BJ (cell line): ENCODE measurements around the gene CADM2. TPM values are rescaled to one million over a fixed set of nuclear protein-coding genes. Genes with fewer than 3 reads are reported as not detected.

Experiments
- CTCF ChIA-PET: fragments of 350-600 bp; formaldehyde crosslinking; extraction: SDS; loops from one replicate; lab custom pipeline; 2021; ENCODE audit warnings: antibody characterized with exemption, inconsistent platforms; lab: Yijun Ruan, JAX
- POLR2A ChIA-PET: fragments of 300-600 bp; sonication (Branson Sonifier 250); formaldehyde crosslinking; extraction: SDS; loops from one replicate; lab custom pipeline; 2021; ENCODE audit warnings: antibody characterized with exemption; lab: Charles Lee
- DNase-seq: peaks from one replicate; pipeline ENCODE4 v3.0.0-alpha.2; 2011; ENCODE audit warnings: low read depth
- H3K27me3 ChIP-seq: 2 replicates; pipeline ENCODE4 v1.6.0; 2011; ENCODE audit warnings: low read length; ENCODE audit not compliant: control insufficient read depth, insufficient read depth
- H3K36me3 ChIP-seq: 2 replicates; pipeline ENCODE4 v1.5.1; 2011; ENCODE audit warnings: low read length; ENCODE audit not compliant: control insufficient read depth, insufficient read depth
- H3K4me3 ChIP-seq: 2 replicates; pipeline ENCODE4 v1.5.1; 2011; ENCODE audit warnings: low read depth, mild to moderate bottlenecking, control low read depth, low read length
- polyA plus RNA-seq: library from polyadenylated mRNA; depleted of rRNA; stranded (reverse); fragments of >200 nt; gene quantifications from 2 replicates; pipeline ENCODE4 v1.2.3, GENCODE V29; 2011
- TF ChIP-seq, protein P1 (sequence below): IDR thresholded peaks from 2 replicates; pipeline ENCODE4 v1.5.1; 2011; ENCODE audit warnings: low read depth, mild to moderate bottlenecking, control low read depth, inconsistent platforms, low read length, moderate library complexity; ENCODE audit not compliant: insufficient read depth

CADM2 gene
- polyA plus RNA-seq, 1 experiment: not detected

DNA sequence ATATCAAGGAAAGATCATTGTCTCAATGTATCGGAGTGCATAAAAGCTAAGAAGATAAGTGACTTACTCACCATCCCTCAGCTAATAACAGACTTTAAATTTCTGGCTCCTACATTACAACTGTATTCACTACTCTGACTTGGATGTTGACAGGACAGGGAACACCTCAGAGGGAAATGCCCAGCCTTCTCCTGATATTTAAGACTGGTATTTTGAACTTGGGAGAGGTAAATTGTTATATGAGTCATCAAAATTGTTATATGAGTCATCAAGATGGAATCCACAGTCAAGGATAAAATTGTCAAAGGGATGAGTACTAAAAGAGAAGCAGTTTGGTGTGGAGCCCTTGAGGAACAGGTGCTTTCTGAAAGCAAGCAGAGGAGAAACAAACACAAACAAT is 1070.8 kb downstream of the CADM2 start:
- POLR2A ChIA-PET: no interaction called here
- no peak for DNase-seq
- CTCF ChIA-PET: no interaction called here
- Histone ChIP-seq H3K27me3 (no peaks in the 10 kb centered on the region), H3K4me3 (no peak overlapping the region), H3K36me3 (no peaks in the 10 kb centered on the region)
- TF ChIP-seq, protein P1, sequence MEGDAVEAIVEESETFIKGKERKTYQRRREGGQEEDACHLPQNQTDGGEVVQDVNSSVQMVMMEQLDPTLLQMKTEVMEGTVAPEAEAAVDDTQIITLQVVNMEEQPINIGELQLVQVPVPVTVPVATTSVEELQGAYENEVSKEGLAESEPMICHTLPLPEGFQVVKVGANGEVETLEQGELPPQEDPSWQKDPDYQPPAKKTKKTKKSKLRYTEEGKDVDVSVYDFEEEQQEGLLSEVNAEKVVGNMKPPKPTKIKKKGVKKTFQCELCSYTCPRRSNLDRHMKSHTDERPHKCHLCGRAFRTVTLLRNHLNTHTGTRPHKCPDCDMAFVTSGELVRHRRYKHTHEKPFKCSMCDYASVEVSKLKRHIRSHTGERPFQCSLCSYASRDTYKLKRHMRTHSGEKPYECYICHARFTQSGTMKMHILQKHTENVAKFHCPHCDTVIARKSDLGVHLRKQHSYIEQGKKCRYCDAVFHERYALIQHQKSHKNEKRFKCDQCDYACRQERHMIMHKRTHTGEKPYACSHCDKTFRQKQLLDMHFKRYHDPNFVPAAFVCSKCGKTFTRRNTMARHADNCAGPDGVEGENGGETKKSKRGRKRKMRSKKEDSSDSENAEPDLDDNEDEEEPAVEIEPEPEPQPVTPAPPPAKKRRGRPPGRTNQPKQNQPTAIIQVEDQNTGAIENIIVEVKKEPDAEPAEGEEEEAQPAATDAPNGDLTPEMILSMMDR: no peak

DNA sequence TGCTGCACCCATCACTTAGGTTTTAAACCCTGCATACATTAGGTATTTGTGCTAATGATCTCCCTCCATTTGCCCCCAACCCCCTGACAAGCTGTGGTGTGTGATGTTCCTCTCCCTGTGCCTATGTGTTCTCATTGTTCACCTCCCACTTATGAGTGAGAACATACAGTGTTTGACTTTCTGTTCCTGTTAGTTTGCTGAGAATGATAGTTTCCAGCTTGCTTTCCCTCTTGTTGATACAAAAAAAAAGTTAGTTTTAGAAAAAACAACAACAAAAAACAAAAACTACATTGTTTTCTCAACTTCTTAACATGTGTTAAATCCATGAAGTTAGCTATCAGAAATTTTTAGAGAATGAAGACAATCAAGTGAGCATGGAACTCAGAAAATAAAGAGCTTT is 1079.1 kb downstream of the CADM2 start:
- TF ChIP-seq, protein P1: no peak
- CTCF ChIA-PET: no interaction called here
- POLR2A ChIA-PET: no interaction called here
- no peaks in the 10 kb centered on the region for H3K36me3 ChIP-seq
- no peak overlapping the region for H3K4me3 ChIP-seq
- no peak for DNase-seq
- H3K27me3 ChIP-seq: no peaks in the 10 kb centered on the region

DNA sequence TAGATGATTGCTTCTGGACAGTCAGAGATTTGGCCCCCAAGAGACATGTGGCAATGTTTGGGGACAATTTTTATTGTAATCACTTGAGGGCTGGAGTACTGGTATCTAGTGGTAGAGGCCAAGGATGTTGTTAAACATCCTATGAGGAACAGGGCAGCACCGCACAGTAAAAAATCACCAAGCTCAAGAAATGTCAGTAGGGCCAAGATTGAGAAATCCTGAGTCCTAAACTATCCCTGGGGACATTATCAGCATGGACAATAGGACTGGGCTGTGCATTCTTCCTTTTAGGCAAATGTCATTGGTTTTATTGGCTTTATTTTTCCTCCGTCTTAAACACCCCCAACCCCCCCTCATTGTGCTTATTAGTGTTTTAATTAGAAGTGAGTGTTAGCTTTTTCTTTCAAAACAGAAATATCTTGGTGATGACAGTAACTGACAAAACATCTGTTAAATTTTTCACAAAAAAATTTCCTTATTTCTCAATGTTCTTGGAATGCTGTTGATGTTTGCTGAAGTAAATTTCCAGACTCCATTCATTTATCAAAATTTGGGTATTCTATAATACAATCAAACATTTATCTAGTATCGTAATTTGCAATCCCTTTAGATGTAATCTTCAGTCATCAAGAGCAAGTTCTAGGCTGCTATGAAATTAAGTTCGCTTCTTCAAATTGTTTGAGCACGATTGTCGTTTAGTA is 1087.8 kb downstream of the CADM2 start:
- H3K36me3 ChIP-seq: no peaks in the 10 kb centered on the region
- H3K27me3 ChIP-seq: no peaks in the 10 kb centered on the region
- CTCF ChIA-PET: no interaction called here
- no peak overlapping the region for H3K4me3 ChIP-seq
- TF ChIP-seq, protein P1: no peak
- DNase-seq: no peak
- POLR2A ChIA-PET: no interaction called here

DNA sequence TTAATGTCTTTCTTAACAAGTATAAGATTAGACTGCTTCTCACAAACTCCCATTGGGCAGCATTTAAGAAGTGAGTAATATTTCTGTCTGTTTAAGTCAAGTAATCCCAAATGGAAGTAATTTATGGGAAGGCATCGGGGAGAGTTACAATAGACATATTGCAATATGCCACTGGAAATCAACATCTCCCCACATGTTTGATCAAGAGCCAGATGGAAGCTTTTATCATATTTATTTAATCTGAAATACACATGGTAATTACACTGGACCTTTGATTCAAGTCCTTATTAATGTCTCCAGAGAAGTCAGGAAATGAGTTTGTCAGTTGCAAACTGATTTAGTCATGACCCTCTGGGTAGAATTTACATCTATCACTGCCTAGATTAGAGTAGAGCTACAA is 1088.4 kb downstream of the CADM2 start:
- DNase-seq: no peak
- Histone ChIP-seq H3K36me3 (no peaks in the 10 kb centered on the region), H3K27me3 (no peaks in the 10 kb centered on the region), H3K4me3 (no peak overlapping the region)
- CTCF ChIA-PET: no interaction called here
- TF ChIP-seq, protein P1: no peak
- POLR2A ChIA-PET: no interaction called here

DNA sequence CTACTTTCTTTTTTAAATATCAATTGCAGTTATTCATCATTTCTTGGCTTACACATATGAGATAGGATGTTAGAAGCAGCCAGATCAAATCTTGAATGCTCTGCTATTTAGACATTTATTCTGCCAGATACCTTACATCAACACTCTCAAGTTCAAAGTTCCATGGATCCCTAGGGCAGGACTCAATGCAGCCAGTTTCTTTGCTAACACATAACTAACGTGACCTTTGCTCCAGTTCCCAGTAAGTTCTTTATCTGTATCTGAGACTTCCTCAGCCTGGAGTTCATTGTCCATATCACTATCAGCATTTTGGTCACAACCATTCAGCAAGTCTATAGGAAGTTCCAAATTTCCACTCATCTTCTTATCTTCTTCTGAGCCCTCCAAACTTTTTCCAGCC is 1092.3 kb downstream of the CADM2 start:
- H3K36me3 ChIP-seq: no peaks in the 10 kb centered on the region
- no peaks in the 10 kb centered on the region for H3K27me3 ChIP-seq
- ChIA-PET CTCF (no interaction called here), POLR2A (no interaction called here)
- TF ChIP-seq, protein P1: no peak
- no peak for DNase-seq
- H3K4me3 ChIP-seq: no peak overlapping the region
